SK-N-SH (cell line): Measurements from ENCODE around the gene ADPRH. TPM values are rescaled to one million over a fixed set of nuclear protein-coding genes. Genes with fewer than 3 reads are reported as not detected.

ENCODE experiments used
- CTCF ChIA-PET: fragments of 300-600, 350-600 bp; formaldehyde crosslinking; extraction: SDS; loops from one replicate; lab custom pipeline; 2021; lab: Yijun Ruan, JAX
- POLR2A ChIA-PET: fragments of 350-600 bp; sonication (Branson Sonifier 250); formaldehyde crosslinking; extraction: SDS; loops from one replicate; lab custom pipeline; 2020; ENCODE audit warnings: antibody characterized with exemption, inconsistent platforms; lab: Yijun Ruan, JAX
- DNase-seq: peaks from one replicate; pipeline ENCODE4 v3.0.0; 2012
- H2AFZ ChIP-seq: fragments of 200-600 bp; sonication (generic); 2 replicates; pipeline ENCODE4 v1.8.1; 2016; ENCODE audit warnings: antibody characterized with exemption, mild to moderate bottlenecking, low read depth
- H3F3A ChIP-seq: fragments of 200-600 bp; sonication (generic); replicated peaks from 2 replicates; pipeline ENCODE3; 2016; ENCODE audit warnings: antibody characterized with exemption, mild to moderate bottlenecking; ENCODE audit not compliant: insufficient read depth
- H3K27ac ChIP-seq, 2 experiments: fragments of 200-500 bp in 1 of 2; fragments of 200-600 bp in 1 of 2; sonication (Bioruptor generic) in 1 of 2; sonication (generic), shearing (Covaris generic) in 1 of 2; 2 replicates each; pipeline versions ENCODE4 v1.5.1 to v1.6.1; 2014 to 2016; ENCODE audit warnings: low read depth in 2 of 2, inconsistent platforms in 1 of 2, low read length in 1 of 2, mild to moderate bottlenecking in 1 of 2, mixed read lengths in 1 of 2
- H3K27me3 ChIP-seq: fragments of 200-600 bp; sonication (generic), shearing (Covaris generic); 2 replicates; pipeline ENCODE4 v1.6.1; 2016; ENCODE audit warnings: mixed run types; ENCODE audit not compliant: insufficient read depth
- H3K36me3 ChIP-seq, 2 experiments: fragments of 200-500 bp in 1 of 2; fragments of 200-600 bp in 1 of 2; sonication (Bioruptor generic) in 1 of 2; sonication (generic) in 1 of 2; replicated peaks in 1 of 2; 2 replicates each; pipeline versions ENCODE3 to v1.5.1; 2014 to 2016; ENCODE audit warnings: low read length in 1 of 2, mild to moderate bottlenecking in 1 of 2; ENCODE audit not compliant: insufficient read depth in 2 of 2, control insufficient read depth in 1 of 2
- H3K4me1 ChIP-seq, 2 experiments: fragments of 200-500 bp in 1 of 2; fragments of 200-600 bp in 1 of 2; sonication (Bioruptor generic) in 1 of 2; sonication (generic), shearing (Covaris generic) in 1 of 2; 2 replicates each; pipeline versions ENCODE4 v1.5.1 to v1.6.1; 2014 to 2016; ENCODE audit warnings: low read depth in 1 of 2, low read length in 1 of 2, mixed run types in 1 of 2; ENCODE audit not compliant: insufficient read depth in 2 of 2, control insufficient read depth in 1 of 2
- H3K4me2 ChIP-seq: fragments of 200-600 bp; sonication (generic), shearing (Covaris generic); 2 replicates; pipeline ENCODE4 v1.6.1; 2017; ENCODE audit warnings: mixed run types
- H3K4me3 ChIP-seq, 2 experiments: fragments of 200-500 bp in 1 of 2; fragments of 200-600 bp in 1 of 2; sonication (Bioruptor generic) in 1 of 2; sonication (generic), shearing (Covaris generic) in 1 of 2; 2 replicates each; pipeline versions ENCODE4 v1.5.1 to v1.8.1; 2014 to 2016; ENCODE audit warnings: low read depth in 2 of 2, inconsistent platforms in 1 of 2, low read length in 1 of 2, mild to moderate bottlenecking in 1 of 2, mixed read lengths in 1 of 2, moderate library complexity in 1 of 2
- H3K79me2 ChIP-seq: fragments of 200-600 bp; sonication (generic); 2 replicates; pipeline ENCODE4 v1.8.1; 2017; ENCODE audit warnings: mild to moderate bottlenecking; ENCODE audit not compliant: insufficient read depth
- H3K9ac ChIP-seq: fragments of 200-600 bp; sonication (generic); 2 replicates; pipeline ENCODE4 v1.6.1; 2017; ENCODE audit warnings: mixed run types
- H3K9me2 ChIP-seq: fragments of 200-600 bp; sonication (generic); 2 replicates; pipeline ENCODE4 v1.6.1; 2017; ENCODE audit warnings: mixed run types
- H3K9me3 ChIP-seq: fragments of 200-600 bp; sonication (generic); 2 replicates; pipeline ENCODE4 v1.6.1; 2017; ENCODE audit warnings: mixed run types, mild to moderate bottlenecking, moderate library complexity
- H4K20me1 ChIP-seq: fragments of 200-600 bp; sonication (generic); 2 replicates; pipeline ENCODE4 v1.6.1; 2017; ENCODE audit warnings: mild to moderate bottlenecking, mixed run types; ENCODE audit not compliant: insufficient read depth
- CHD2 ChIP-seq: fragments of 150-350 bp; IDR thresholded peaks from 2 replicates; pipeline ENCODE4 v1.6.1; 2018; ENCODE audit warnings: low read length; ENCODE audit not compliant: partially characterized antibody
- CTCF ChIP-seq: fragments of 200-600 bp; sonication (generic); IDR thresholded peaks from 2 replicates; pipeline ENCODE4 v1.6.1; 2017; ENCODE audit warnings: antibody characterized with exemption, mild to moderate bottlenecking, moderate library complexity
- EP300 ChIP-seq, 2 experiments: IDR thresholded peaks; 2 replicates each; pipeline versions ENCODE4 v1.4.0 to v1.6.1; 2012; ENCODE audit warnings: borderline replicate concordance in 1 of 2, low read depth in 1 of 2, low read length in 1 of 2
- EZH2phosphoT487 ChIP-seq: fragments of 200-600 bp; sonication (generic); IDR thresholded peaks from 2 replicates; pipeline ENCODE4 v1.6.1; 2017; ENCODE audit warnings: low read depth, mixed run types, mild to moderate bottlenecking, antibody characterized with exemption, moderate library complexity, borderline replicate concordance
- FOSL2 ChIP-seq: IDR thresholded peaks from 2 replicates; pipeline ENCODE4 v1.4.0; 2012; ENCODE audit warnings: low read depth, mild to moderate bottlenecking, moderate library complexity, borderline replicate concordance
- FOXM1 ChIP-seq: IDR thresholded peaks from 2 replicates; pipeline ENCODE4 v1.4.0; 2012; ENCODE audit warnings: low read depth, mild to moderate bottlenecking
- GABPA ChIP-seq: IDR thresholded peaks from 2 replicates; pipeline ENCODE4 v1.4.0; 2012; ENCODE audit warnings: low read depth, mild to moderate bottlenecking
- GATA2 ChIP-seq: sonication (generic); formaldehyde crosslinking; IDR thresholded peaks from 2 replicates; pipeline ENCODE4 v1.5.0; 2020; ENCODE audit warnings: mild to moderate bottlenecking, missing genetic modification reagents
- JUND ChIP-seq: IDR thresholded peaks from 2 replicates; pipeline ENCODE4 v1.4.0; 2012
- MAX ChIP-seq: IDR thresholded peaks from 2 replicates; pipeline ENCODE4 v1.4.0; 2012; ENCODE audit warnings: low read depth
- NRF1 ChIP-seq: IDR thresholded peaks from 2 replicates; pipeline ENCODE4 v1.6.1; 2012; ENCODE audit warnings: low read depth, mild to moderate bottlenecking, low read length
- POLR2AphosphoS5 ChIP-seq: IDR thresholded peaks from 2 replicates; pipeline ENCODE4 v1.6.1; 2012; ENCODE audit warnings: low read depth, low read length
- RFX5 ChIP-seq: IDR thresholded peaks from 2 replicates; pipeline ENCODE4 v1.6.1; 2012; ENCODE audit warnings: mild to moderate bottlenecking, improper control_type of control experiment, low read length
- RXRA ChIP-seq: IDR thresholded peaks from 2 replicates; pipeline ENCODE4 v1.4.0; 2012; ENCODE audit warnings: low read depth, mild to moderate bottlenecking, borderline replicate concordance
- SMC3 ChIP-seq: IDR thresholded peaks from 2 replicates; pipeline ENCODE4 v1.6.1; 2012; ENCODE audit warnings: low read depth, low read length, improper control_type of control experiment
- TAF1 ChIP-seq: IDR thresholded peaks from 2 replicates; pipeline ENCODE4 v1.6.1; 2012; ENCODE audit warnings: low read depth, mild to moderate bottlenecking, low read length, moderate library complexity, borderline replicate concordance
- TEAD4 ChIP-seq: IDR thresholded peaks from 2 replicates; pipeline ENCODE4 v1.4.0; 2012; ENCODE audit warnings: mild to moderate bottlenecking, borderline replicate concordance; ENCODE audit not compliant: insufficient read depth
- YY1 ChIP-seq: IDR thresholded peaks from 2 replicates; pipeline ENCODE4 v1.4.0; 2012; ENCODE audit warnings: low read depth, mild to moderate bottlenecking
- WGBS: methylation state at CpG from one replicate; pipeline ENCODE4 v1.1.6; 2017; ENCODE audit warnings: low lambda C conversion rate; 5-methylcytosine and 5-hydroxymethylcytosine counted together
- polyA plus RNA-seq, 3 experiments: library from polyadenylated mRNA; depleted of rRNA; stranded (reverse); fragments of >200 nt; gene quantifications; 2 replicates each; pipeline ENCODE4 v1.2.3, GENCODE V29; 2012
- TF ChIP-seq, protein P1 (sequence below): fragments of 150-350 bp; IDR thresholded peaks from 2 replicates; pipeline ENCODE4 v1.6.1; 2017; ENCODE audit warnings: antibody characterized with exemption, low read length, low read depth, borderline replicate concordance

The ADPRH gene
- polyA plus RNA-seq, 1 of the 3 experiments (the other 2 are of a cell fraction) = not detected

GRCh38 chr3:119586733-119587172 lies 7.5 kb downstream of the ADPRH start:
- WGBS = 80% methylated on average over 3 of the region's 3 CpGs
- Histone ChIP-seq H3K27ac (no peak overlapping the region), H3K4me3 (no peak overlapping the region)

DNA sequence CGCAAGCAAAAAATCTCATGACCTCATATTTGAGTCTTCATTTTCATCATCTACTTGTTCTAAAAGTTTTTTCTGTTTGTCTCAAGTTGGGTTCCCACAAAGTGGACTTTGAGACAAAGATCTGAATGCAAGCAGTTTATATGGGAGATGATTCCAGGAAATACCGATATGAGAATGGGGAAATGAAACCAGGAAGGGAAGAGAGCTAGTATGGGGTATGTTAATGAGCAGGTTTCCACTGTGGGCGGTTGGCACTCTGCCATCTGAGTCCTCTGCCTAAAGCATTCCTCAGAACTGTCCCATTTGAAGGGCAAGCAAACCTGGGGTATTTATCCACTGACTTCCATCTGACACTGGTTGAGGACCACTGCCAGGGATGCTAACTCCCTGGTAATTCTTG lies 8.8 kb downstream of the ADPRH start:
- 99% methylated on average over 3 of the region's 3 CpGs for WGBS
- TF ChIP-seq FOXM1 (no peak), GABPA (no peak), EP300 (IDR thresholded peaks at IDR 0.05; ENCODE audit: borderline replicate concordance in 1 of 2, low read depth in 1 of 2, low read length in 1 of 2) (no peak), JUND (no peak), POLR2AphosphoS5 (no peak), EZH2phosphoT487 (no peak), SMC3 (no peak), YY1 (no peak), TEAD4 (no peak)
- H3K36me3 ChIP-seq = no peaks in the 10 kb centered on the region
- POLR2A ChIA-PET = no interaction called here
- H3K9me3 ChIP-seq = no peaks in the 10 kb centered on the region
- no peak overlapping the region for H3K9ac ChIP-seq
- CTCF ChIA-PET = interaction anchor here (2.8 kb wide), 1 partner anchor 11 kb away, joined by 8 read pairs; no protein-coding TSS in a partner anchor
- H3K79me2 ChIP-seq = no peaks in the 10 kb centered on the region
- no peak overlapping the region for H3K4me2 ChIP-seq
- DNase-seq = no peak
- no peaks in the 10 kb centered on the region for H4K20me1 ChIP-seq
- H2AFZ ChIP-seq = no peak overlapping the region; the same call in 1 of the 2 replicates
- H3K27ac ChIP-seq = no peak overlapping the region
- H3K4me1 ChIP-seq = no peaks in the 10 kb centered on the region
- H3K9me2 ChIP-seq = no peaks in the 10 kb centered on the region
- no peaks in the 10 kb centered on the region for H3F3A ChIP-seq
- no peaks in the 10 kb centered on the region for H3K27me3 ChIP-seq
- no peak overlapping the region for H3K4me3 ChIP-seq

More at GRCh38 chr3:119586733-119587172, 7.5 kb downstream of the ADPRH start:
- TF ChIP-seq SMC3 = no peak
- TF ChIP-seq CHD2 = no peak
- no peak for TF ChIP-seq JUND
- TF ChIP-seq, protein P1, sequence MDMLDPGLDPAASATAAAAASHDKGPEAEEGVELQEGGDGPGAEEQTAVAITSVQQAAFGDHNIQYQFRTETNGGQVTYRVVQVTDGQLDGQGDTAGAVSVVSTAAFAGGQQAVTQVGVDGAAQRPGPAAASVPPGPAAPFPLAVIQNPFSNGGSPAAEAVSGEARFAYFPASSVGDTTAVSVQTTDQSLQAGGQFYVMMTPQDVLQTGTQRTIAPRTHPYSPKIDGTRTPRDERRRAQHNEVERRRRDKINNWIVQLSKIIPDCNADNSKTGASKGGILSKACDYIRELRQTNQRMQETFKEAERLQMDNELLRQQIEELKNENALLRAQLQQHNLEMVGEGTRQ = no peak
- TF ChIP-seq MAX = no peak
- TF ChIP-seq RXRA = no peak
- no peak for TF ChIP-seq CTCF
- TF ChIP-seq TAF1 = no peak
- no peak for TF ChIP-seq RFX5
- TF ChIP-seq GABPA = no peak
- TF ChIP-seq YY1 = no peak
- TF ChIP-seq FOXM1 = no peak
- no peak for TF ChIP-seq FOSL2
- TF ChIP-seq GATA2 (CRISPR knock-in tag) = no peak
- no peak for TF ChIP-seq EZH2phosphoT487
- no peak for TF ChIP-seq NRF1
- TF ChIP-seq, all 33 proteins: peak for 0
- Histone ChIP-seq H4K20me1 (no peaks in the 10 kb centered on the region), H3K36me3 (no peaks in the 10 kb centered on the region), H3K9me3 (no peaks in the 10 kb centered on the region), H3K9me2 (no peaks in the 10 kb centered on the region), H3F3A (no peaks in the 10 kb centered on the region), H2AFZ (no peak overlapping the region), H3K27me3 (no peaks in the 10 kb centered on the region), H3K4me2 (no peak overlapping the region), H3K4me1 (no peaks in the 10 kb centered on the region), H3K9ac (no peak overlapping the region), H3K79me2 (no peaks in the 10 kb centered on the region)
- no peak for DNase-seq
- ChIA-PET CTCF (interaction anchor here (1.6 kb wide), 1 partner anchor 47 kb away, joined by 3 read pairs; no protein-coding TSS in a partner anchor), POLR2A (no interaction called here)
